ENCODE results near the gene LIMS1. TPM values are rescaled to one million over a fixed set of nuclear protein-coding genes. Genes with fewer than 3 reads are reported as not detected.

The LIMS1 gene
- total and polyA plus RNA-seq, 10 donors, result 8.9 to 104 (median 61.2) TPM

- peak overlapping the region in 6 of 8 donors; percentile 2 to 80 (median 28) for H3K27ac ChIP-seq
These were observed 89.3 kb downstream of the LIMS1 start for GRCh38 chr2:108623616-108624015.

DNA sequence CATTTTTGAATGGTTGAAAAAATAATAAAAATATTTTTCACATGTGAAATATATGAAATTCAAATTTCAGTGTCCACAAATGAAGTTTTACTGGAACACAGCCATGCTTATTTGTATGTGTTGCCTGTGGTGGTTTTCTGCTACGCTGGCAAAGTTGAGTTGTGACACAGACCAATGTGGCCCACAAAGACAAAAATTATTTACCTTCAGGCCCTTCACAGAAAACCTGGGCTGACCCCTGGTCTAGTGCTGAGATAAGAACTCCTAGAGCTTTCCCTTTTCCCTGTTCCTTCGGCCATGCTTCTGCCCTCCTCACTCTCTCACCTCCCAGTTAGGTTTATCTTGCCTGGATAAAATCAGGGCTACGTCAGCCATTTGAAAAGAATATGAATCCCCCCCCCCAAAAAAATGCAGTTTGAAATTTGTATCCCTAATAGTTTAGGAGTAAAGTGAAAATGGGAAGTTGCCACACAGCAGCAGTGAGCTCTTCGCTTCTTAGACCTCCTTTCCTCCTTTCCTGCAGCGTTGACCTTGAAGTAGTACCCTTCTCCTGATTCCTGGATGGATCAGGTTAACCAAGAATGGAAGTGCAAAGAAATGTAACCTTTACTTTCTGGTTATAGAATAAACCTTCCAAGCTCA, 91.0 kb downstream of the LIMS1 start:
- 59 to 82% (median 67%) methylated on average over 5 of the region's 5 CpGs for WGBS, 5 donors
- no peaks in the 10 kb centered on the region for H3K27me3 ChIP-seq (replicated peaks in 1 of 7)
- H3K36me3 ChIP-seq, result no peaks in the 10 kb centered on the region
- intact Hi-C loops (cut with DNase I; ENCODE audit: low total_unique reads), result loop anchor here (10.0 kb wide), 1 partner anchor 181 kb away; the partner anchor contains the start of gene GCC2
- peaks cover 19 to 100% (median 42%) of the 10 kb centered on the region in 6 donors for H3K4me1 ChIP-seq
- DNase-seq, result no peak
- TF ChIP-seq, protein P1, sequence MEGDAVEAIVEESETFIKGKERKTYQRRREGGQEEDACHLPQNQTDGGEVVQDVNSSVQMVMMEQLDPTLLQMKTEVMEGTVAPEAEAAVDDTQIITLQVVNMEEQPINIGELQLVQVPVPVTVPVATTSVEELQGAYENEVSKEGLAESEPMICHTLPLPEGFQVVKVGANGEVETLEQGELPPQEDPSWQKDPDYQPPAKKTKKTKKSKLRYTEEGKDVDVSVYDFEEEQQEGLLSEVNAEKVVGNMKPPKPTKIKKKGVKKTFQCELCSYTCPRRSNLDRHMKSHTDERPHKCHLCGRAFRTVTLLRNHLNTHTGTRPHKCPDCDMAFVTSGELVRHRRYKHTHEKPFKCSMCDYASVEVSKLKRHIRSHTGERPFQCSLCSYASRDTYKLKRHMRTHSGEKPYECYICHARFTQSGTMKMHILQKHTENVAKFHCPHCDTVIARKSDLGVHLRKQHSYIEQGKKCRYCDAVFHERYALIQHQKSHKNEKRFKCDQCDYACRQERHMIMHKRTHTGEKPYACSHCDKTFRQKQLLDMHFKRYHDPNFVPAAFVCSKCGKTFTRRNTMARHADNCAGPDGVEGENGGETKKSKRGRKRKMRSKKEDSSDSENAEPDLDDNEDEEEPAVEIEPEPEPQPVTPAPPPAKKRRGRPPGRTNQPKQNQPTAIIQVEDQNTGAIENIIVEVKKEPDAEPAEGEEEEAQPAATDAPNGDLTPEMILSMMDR (IDR thresholded peaks at IDR 0.05 in 8 of 11, conservative IDR thresholded peaks at IDR 0.05 in 3 of 11), result no peak
- H3K4me3 ChIP-seq, result no peak overlapping the region
- no peaks in the 10 kb centered on the region for H3K9me3 ChIP-seq
- peak overlapping the region in 5 of 8 donors; percentile 9 to 80 (median 27) for H3K27ac ChIP-seq

More at GRCh38 chr2:108623616-108624015, 89.3 kb downstream of the LIMS1 start:
- peaks cover 30 to 100% (median 48%) of the 10 kb centered on the region in 6 donors for H3K4me1 ChIP-seq
- TF ChIP-seq POLR2A (IDR thresholded peaks at IDR 0.05), result no peak
- DNase-seq, result no peak
- H3K36me3 ChIP-seq, result no peaks in the 10 kb centered on the region
- intact Hi-C loops (cut with DNase I; ENCODE audit: low total_unique reads), result loop anchor here (10.0 kb wide), 1 partner anchor 179 kb away; the partner anchor contains the start of gene GCC2
- WGBS, 5 donors, result 40 to 55% (median 53%) methylated on average over 6 of the region's 6 CpGs
- H3K9me3 ChIP-seq, result no peaks in the 10 kb centered on the region
- H3K27me3 ChIP-seq (replicated peaks in 1 of 7), result no peaks in the 10 kb centered on the region
- H3K4me3 ChIP-seq, result peak overlapping the region in 1 of 8 donors; percentile 23

DNA sequence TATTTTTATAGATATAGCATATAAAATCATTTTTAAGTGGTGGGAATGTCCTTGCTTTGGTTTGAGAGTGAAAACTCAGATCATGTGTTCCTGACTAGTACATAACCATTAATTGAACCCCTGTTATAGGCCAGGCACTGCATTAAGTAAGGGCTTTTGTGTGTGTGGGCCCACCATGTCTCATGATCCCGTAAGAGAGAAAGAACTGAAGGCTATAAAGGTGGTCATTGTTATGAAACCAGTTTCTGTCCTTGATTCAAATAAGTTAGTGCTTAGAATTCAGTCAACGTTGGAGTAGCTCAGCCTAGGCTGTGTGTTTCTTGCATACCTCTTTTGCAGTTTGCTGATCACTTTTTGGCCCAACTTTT, 91.5 kb downstream of the LIMS1 start:
- 54 to 72% (median 67%) methylated on average over 2 of the region's 2 CpGs for WGBS, 5 donors
- H3K9me3 ChIP-seq, result no peaks in the 10 kb centered on the region
- no peak overlapping the region for H3K4me3 ChIP-seq
- H3K36me3 ChIP-seq, result no peaks in the 10 kb centered on the region
- intact Hi-C loops (cut with DNase I; ENCODE audit: low total_unique reads), result loop anchor here (10.0 kb wide), 1 partner anchor 181 kb away; the partner anchor contains the start of gene GCC2
- TF ChIP-seq POLR2A (IDR thresholded peaks at IDR 0.05), result no peak
- peak overlapping the region in 2 of 8 donors; percentile 32 to 80 for H3K27ac ChIP-seq
- no peaks in the 10 kb centered on the region for H3K27me3 ChIP-seq (replicated peaks in 1 of 7)
- DNase-seq, result no peak
- H3K4me1 ChIP-seq, result peaks cover 14 to 100% (median 41%) of the 10 kb centered on the region in 6 donors

DNA sequence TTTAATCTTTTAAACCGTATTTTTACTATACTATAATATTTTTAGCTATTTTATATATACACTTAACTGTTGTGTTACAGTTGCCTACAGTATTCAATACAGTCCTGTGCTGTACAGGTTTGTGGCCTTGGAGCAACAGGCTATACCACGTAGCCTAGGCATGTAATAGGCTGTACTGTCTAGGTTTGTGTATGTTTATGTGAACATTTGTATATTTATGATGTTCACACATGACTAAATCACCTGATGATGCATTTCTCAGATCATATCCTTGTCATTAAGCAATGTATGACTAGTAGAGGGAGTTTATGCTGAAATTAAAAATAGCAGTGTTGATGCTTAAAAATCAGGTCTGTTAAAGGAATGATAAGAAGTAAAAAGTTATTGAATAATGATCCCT, 92.7 kb downstream of the LIMS1 start:
- WGBS, 5 donors, result 78 to 89% (median 84%) methylated on average over 2 of the region's 2 CpGs
- no peak for DNase-seq
- no peaks in the 10 kb centered on the region for H3K9me3 ChIP-seq
- H3K4me3 ChIP-seq, result no peak overlapping the region
- intact Hi-C loops (cut with DNase I; ENCODE audit: low total_unique reads), result loop anchor here (10.0 kb wide), 1 partner anchor 182 kb away; the partner anchor contains the start of gene GCC2
- no peaks in the 10 kb centered on the region for H3K27me3 ChIP-seq (replicated peaks in 1 of 7)
- H3K27ac ChIP-seq, result no peak overlapping the region
- H3K36me3 ChIP-seq, result no peaks in the 10 kb centered on the region
- peaks cover 7 to 100% (median 41%) of the 10 kb centered on the region in 6 donors for H3K4me1 ChIP-seq
- TF ChIP-seq POLR2AphosphoS5 (IDR thresholded peaks at IDR 0.05), result no peak
- TF ChIP-seq, protein P1 (IDR thresholded peaks at IDR 0.05 in 8 of 11, conservative IDR thresholded peaks at IDR 0.05 in 3 of 11), result no peak
- TF ChIP-seq POLR2A (IDR thresholded peaks at IDR 0.05), result no peak

DNA sequence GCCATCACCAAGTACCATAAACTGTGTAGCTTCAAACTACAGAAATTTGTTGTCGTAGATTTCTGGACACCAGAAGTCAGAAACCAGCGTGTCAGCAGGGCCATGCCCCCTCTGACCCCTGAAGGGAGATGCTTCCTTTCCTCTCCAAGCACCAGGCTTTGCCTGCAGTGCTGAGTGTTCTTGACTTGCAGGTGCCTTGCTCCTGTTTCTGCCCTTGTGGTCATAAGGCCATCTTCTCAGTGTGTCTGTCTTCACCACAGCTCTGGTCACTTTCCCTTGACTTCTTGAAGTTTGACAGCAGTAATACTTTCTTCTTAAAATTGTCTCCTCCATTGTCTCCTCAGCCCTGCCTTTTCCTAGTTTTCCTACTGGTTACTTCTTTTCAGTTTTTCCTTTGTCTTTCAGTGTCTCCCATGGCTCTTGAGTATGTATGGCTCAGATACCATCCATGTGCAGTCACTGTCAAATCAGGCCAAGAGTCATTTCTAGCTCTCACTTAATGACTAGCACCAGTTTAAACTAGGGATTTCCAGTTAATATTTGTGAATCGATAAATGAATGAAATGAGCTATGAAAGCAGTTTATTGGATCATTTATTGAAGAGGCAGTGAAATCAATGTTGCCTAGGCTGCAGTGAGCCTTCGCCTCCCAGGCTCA, 93.8 kb downstream of the LIMS1 start:
- Histone ChIP-seq H3K36me3 (no peaks in the 10 kb centered on the region), H3K4me3 (no peak overlapping the region), H3K27me3 (replicated peaks in 1 of 7) (no peaks in the 10 kb centered on the region), H3K4me1 (peaks cover 6 to 100% (median 46%) of the 10 kb centered on the region in 6 donors), H3K9me3 (no peaks in the 10 kb centered on the region), H3K27ac (no peak overlapping the region)
- WGBS, 5 donors, result 80 to 92% (median 88%) methylated on average over 4 of the region's 4 CpGs
- intact Hi-C loops (cut with DNase I; ENCODE audit: low total_unique reads), result loop anchor here (10.0 kb wide), 1 partner anchor 183 kb away; the partner anchor contains the start of gene GCC2
- TF ChIP-seq, protein P1 (IDR thresholded peaks at IDR 0.05 in 8 of 11, conservative IDR thresholded peaks at IDR 0.05 in 3 of 11), result no peak
- TF ChIP-seq POLR2AphosphoS5 (IDR thresholded peaks at IDR 0.05) (no peak), POLR2A (IDR thresholded peaks at IDR 0.05) (no peak)
- no peak for DNase-seq
